Neural cell (in vitro differentiated cells): ENCODE data around the gene PTCD2. TPM values are rescaled to one million over a fixed set of nuclear protein-coding genes. Genes with fewer than 3 reads are reported as not detected.

Source experiments
- H2AFZ ChIP-seq: fragments of 200-600, 300-800 bp; sonication (generic), shearing (Covaris generic); 2 replicates; pipeline ENCODE4 v1.6.0; 2014; ENCODE audit warnings: low read depth, mild to moderate bottlenecking, antibody characterized with exemption, low read length, moderate library complexity
- H3F3A ChIP-seq: fragments of 200-600 bp; shearing (Covaris generic); 2 replicates; pipeline ENCODE4 v1.6.1; 2016; ENCODE audit warnings: mild to moderate bottlenecking, moderate library complexity, mixed read lengths, antibody characterized with exemption, low read length; ENCODE audit not compliant: insufficient read depth, poor library complexity, severe bottlenecking
- H3K27ac ChIP-seq: fragments of 200-600, 300-800 bp; sonication (generic), shearing (Covaris generic); 2 replicates; pipeline ENCODE4 v1.5.1; 2014; ENCODE audit warnings: mild to moderate bottlenecking, low read length, moderate library complexity
- H3K27me3 ChIP-seq: fragments of 300-800, 200-600 bp; sonication (generic), shearing (Covaris generic); 2 replicates; pipeline ENCODE4 v1.6.0; 2014; ENCODE audit warnings: mild to moderate bottlenecking, low read depth, low read length, moderate library complexity; ENCODE audit not compliant: insufficient read depth
- H3K36me3 ChIP-seq: fragments of 300-800, 200-600 bp; sonication (generic), shearing (Covaris generic); 2 replicates; pipeline ENCODE4 v1.5.1; 2014; ENCODE audit warnings: mild to moderate bottlenecking, antibody characterized with exemption, low read length, moderate library complexity; ENCODE audit not compliant: insufficient read depth
- H3K4me2 ChIP-seq: fragments of 300-800, 200-600 bp; sonication (generic), shearing (Covaris generic); 2 replicates; pipeline ENCODE4 v1.6.0; 2014; ENCODE audit warnings: mild to moderate bottlenecking, low read length
- H3K4me3 ChIP-seq: fragments of 300-800, 200-600 bp; sonication (generic), shearing (Covaris generic); 2 replicates; pipeline ENCODE4 v1.5.1; 2014; ENCODE audit warnings: mild to moderate bottlenecking, low read length, moderate library complexity
- H3K79me2 ChIP-seq: fragments of 200-600 bp; shearing (Covaris generic); replicated peaks from 2 replicates; pipeline ENCODE4 v1.6.0; 2014; ENCODE audit warnings: mild to moderate bottlenecking, low read length, moderate library complexity; ENCODE audit not compliant: insufficient read depth
- H3K9ac ChIP-seq: fragments of 300-800, 200-600 bp; sonication (generic), shearing (Covaris generic); 2 replicates; pipeline ENCODE4 v1.6.1; 2016; ENCODE audit warnings: mild to moderate bottlenecking, low read length, mixed read lengths
- H3K9me2 ChIP-seq: fragments of 200-600 bp; shearing (Covaris generic); 2 replicates; pipeline ENCODE4 v1.6.1; 2016; ENCODE audit warnings: mild to moderate bottlenecking, low read length, mixed read lengths; ENCODE audit not compliant: insufficient read depth
- H3K9me3 ChIP-seq: fragments of 200-600, 300-800 bp; sonication (generic), shearing (Covaris generic); 2 replicates; pipeline ENCODE4 v1.6.1; 2016; ENCODE audit warnings: mild to moderate bottlenecking, mixed run types, low read length, moderate library complexity, mixed read lengths
- H4K20me1 ChIP-seq: fragments of 200-600 bp; shearing (Covaris generic); 2 replicates; pipeline ENCODE4 v1.6.1; 2016; ENCODE audit warnings: mild to moderate bottlenecking, mixed run types; ENCODE audit not compliant: insufficient read depth
- CTCF ChIP-seq: fragments of 450-650 bp; IDR thresholded peaks from 2 replicates; pipeline ENCODE4 v1.5.1; 2014; ENCODE audit warnings: antibody characterized with exemption, mild to moderate bottlenecking, moderate library complexity; ENCODE audit not compliant: poor library complexity, severe bottlenecking
- EP300 ChIP-seq: fragments of 450-650 bp; conservative IDR thresholded peaks from 2 replicates; pipeline ENCODE4 v1.6.1; 2014; ENCODE audit warnings: antibody characterized with exemption, mild to moderate bottlenecking, moderate library complexity; ENCODE audit not compliant: poor library complexity, severe bottlenecking
- EZH2 ChIP-seq: fragments of 200-600, 300-800 bp; shearing (Covaris generic), sonication (generic); IDR thresholded peaks from 2 replicates; pipeline ENCODE4 v1.6.1; 2014; ENCODE audit warnings: antibody characterized with exemption, low read length, borderline replicate concordance, mild to moderate bottlenecking; ENCODE audit not compliant: insufficient read depth, poor library complexity, severe bottlenecking
- MXI1 ChIP-seq: fragments of 450-650 bp; conservative IDR thresholded peaks from 2 replicates; pipeline ENCODE4 v1.6.1; 2014; ENCODE audit warnings: antibody characterized with exemption, mild to moderate bottlenecking; ENCODE audit not compliant: poor library complexity, severe bottlenecking
- POLR2AphosphoS5 ChIP-seq: IDR thresholded peaks from 2 replicates; pipeline ENCODE4 v1.6.1; 2012
- RAD21 ChIP-seq: fragments of 450-650 bp; conservative IDR thresholded peaks from 2 replicates; pipeline ENCODE4 v1.6.1; 2014; ENCODE audit warnings: antibody characterized with exemption, mild to moderate bottlenecking, moderate library complexity
- REST ChIP-seq: IDR thresholded peaks from 2 replicates; pipeline ENCODE4 v1.6.1; 2012; ENCODE audit warnings: borderline replicate concordance
- SMC3 ChIP-seq: fragments of 450-650 bp; conservative IDR thresholded peaks from 2 replicates; pipeline ENCODE4 v1.6.1; 2014; ENCODE audit warnings: antibody characterized with exemption, mild to moderate bottlenecking, moderate library complexity; ENCODE audit not compliant: poor library complexity
- TAF1 ChIP-seq: IDR thresholded peaks from 2 replicates; pipeline ENCODE4 v1.6.1; 2012; ENCODE audit warnings: low read depth
- polyA plus RNA-seq: library from polyadenylated mRNA; depleted of rRNA; stranded (reverse); fragments of >200 nt; gene quantifications from 2 replicates; pipeline ENCODE4 v1.2.3, GENCODE V29; 2014

Gene PTCD2
- polyA plus RNA-seq, 1 donor from 2014 or later: 4.4 TPM

- H3K27me3 ChIP-seq: no peaks in the 10 kb centered on the region
- H4K20me1 ChIP-seq: no peaks in the 10 kb centered on the region
- H2AFZ ChIP-seq: no peak overlapping the region
- H3F3A ChIP-seq: no peaks in the 10 kb centered on the region
- H3K36me3 ChIP-seq: no peaks in the 10 kb centered on the region
- no peak overlapping the region for H3K4me3 ChIP-seq
- no peak overlapping the region for H3K9ac ChIP-seq
- H3K9me2 ChIP-seq: no peaks in the 10 kb centered on the region
- H3K9me3 ChIP-seq: no peaks in the 10 kb centered on the region
- TF ChIP-seq POLR2AphosphoS5: no peak
- no peak for TF ChIP-seq TAF1
- TF ChIP-seq RAD21: no peak
- TF ChIP-seq REST: no peak
- TF ChIP-seq EP300: no peak
- no peak for TF ChIP-seq EZH2
- no peak for TF ChIP-seq MXI1
- no peak for TF ChIP-seq SMC3
- no peak for TF ChIP-seq CTCF
- no peaks in the 10 kb centered on the region for H3K79me2 ChIP-seq
- H3K27ac ChIP-seq: no peak overlapping the region
- H3K4me2 ChIP-seq: no peak overlapping the region
Observed at GRCh38 chr5:72388646-72389045, 68.5 kb downstream of the PTCD2 start.

- H4K20me1 ChIP-seq: no peaks in the 10 kb centered on the region
- H3K27me3 ChIP-seq: no peaks in the 10 kb centered on the region
- no peaks in the 10 kb centered on the region for H3F3A ChIP-seq
- no peaks in the 10 kb centered on the region for H3K9me3 ChIP-seq
- no peaks in the 10 kb centered on the region for H3K9me2 ChIP-seq
- TF ChIP-seq RAD21 (no peak), EZH2 (no peak), TAF1 (no peak), SMC3 (no peak), EP300 (no peak), POLR2AphosphoS5 (no peak), CTCF (no peak), MXI1 (no peak), REST (no peak)
- H3K4me3 ChIP-seq: no peak overlapping the region
- no peaks in the 10 kb centered on the region for H3K36me3 ChIP-seq
- no peak overlapping the region for H3K27ac ChIP-seq
- no peaks in the 10 kb centered on the region for H3K79me2 ChIP-seq
- H2AFZ ChIP-seq: no peak overlapping the region
- H3K9ac ChIP-seq: no peak overlapping the region
- H3K4me2 ChIP-seq: no peak overlapping the region
Observed at GRCh38 chr5:72390836-72391235, 70.7 kb downstream of the PTCD2 start.
